Measurements from ENCODE around the gene ECEL1. TPM values are rescaled to one million over a fixed set of nuclear protein-coding genes. Genes with fewer than 3 reads are reported as not detected.
"Not testable (repeated sequence)": the region's sequence is repeated elsewhere in the genome, so short reads cannot be mapped to it uniquely, and the experiment has no call there.

ECEL1 gene
- total RNA-seq, 1 experiment from 2014 or later = not detected

DNA sequence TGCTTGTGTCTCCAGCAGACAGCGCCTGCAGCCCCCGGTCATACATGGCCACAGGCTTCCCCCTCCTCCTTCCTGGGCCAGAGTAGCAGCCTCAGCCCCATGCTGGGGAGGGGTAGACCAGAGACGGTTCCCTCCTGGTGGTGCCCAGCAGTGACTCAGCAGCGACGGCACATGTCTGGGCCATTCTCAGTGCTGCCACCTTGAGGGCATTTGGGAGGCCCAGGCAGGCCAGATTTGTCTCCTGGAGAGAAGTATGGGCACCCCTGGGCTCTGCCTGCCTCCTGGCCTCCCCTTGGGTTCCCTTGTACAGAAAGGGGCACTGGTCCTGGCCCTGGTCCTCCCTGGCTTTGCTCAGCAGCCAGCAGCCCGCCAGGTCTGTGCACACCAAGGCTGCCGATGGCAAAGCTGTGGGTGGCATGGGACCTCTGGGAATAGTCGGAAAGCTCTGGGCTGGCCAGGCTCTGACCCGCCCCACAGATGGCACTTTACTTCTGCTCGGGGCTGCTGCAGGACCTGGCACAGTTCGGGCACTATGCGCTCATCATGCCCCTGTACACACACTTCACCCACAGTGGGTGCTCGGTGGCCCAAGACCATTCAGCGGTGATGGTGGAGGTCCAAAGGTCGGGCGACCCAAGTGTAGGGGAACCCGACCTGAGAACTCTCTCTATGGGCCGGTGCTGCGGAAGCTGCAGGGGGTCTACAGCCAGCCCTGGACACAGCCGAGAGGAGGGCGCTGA lies 43.1 kb downstream of the ECEL1 start:
- DNase-seq = peak in 1 of 2 experiments; percentile 61
- intact Hi-C loops (cut with micrococcal nuclease; ENCODE audit: unreplicated experiment) = loop anchor here (5.0 kb wide), 3 partner anchors 302 to 642 kb away; partner anchors contain the start of gene NPPC
- Histone ChIP-seq H2AFZ (no peak overlapping the region), H3K36me3 (ENCODE audit: low read depth) (no peaks in the 10 kb centered on the region), H4K20me1 (ENCODE audit: insufficient read depth) (no peaks in the 10 kb centered on the region), H3K9me3 (ENCODE audit: insufficient read depth, low read depth) (no peaks in the 10 kb centered on the region), H3K27me3 (ENCODE audit: insufficient read depth, low read depth) (no peaks in the 10 kb centered on the region), H3K79me2 (ENCODE audit: low read depth) (no peaks in the 10 kb centered on the region), H3K4me3 (no peak overlapping the region), H3K9me2 (ENCODE audit: insufficient read depth) (no peaks in the 10 kb centered on the region), H3K4me2 (no peak overlapping the region), H3K4me1 (replicated peaks; ENCODE audit: insufficient read depth) (no peaks in the 10 kb centered on the region), H3K27ac (no peak overlapping the region), H3F3A (ENCODE audit: insufficient read depth, low read depth) (no peaks in the 10 kb centered on the region)
- BruUV-seq (replicated peaks) = no TSS peak
- ChIA-PET POLR2A (ENCODE audit: unreplicated experiment) (no interaction called here), CTCF (interaction anchor here (0.6 kb wide), 2 partner anchors 167 to 1272 kb away, joined by 3 read pairs; no protein-coding TSS in a partner anchor)
- no peak for TF ChIP-seq EZH2 (IDR thresholded peaks at IDR 0.05; ENCODE audit: low read depth)
- TF ChIP-seq, protein P1, sequence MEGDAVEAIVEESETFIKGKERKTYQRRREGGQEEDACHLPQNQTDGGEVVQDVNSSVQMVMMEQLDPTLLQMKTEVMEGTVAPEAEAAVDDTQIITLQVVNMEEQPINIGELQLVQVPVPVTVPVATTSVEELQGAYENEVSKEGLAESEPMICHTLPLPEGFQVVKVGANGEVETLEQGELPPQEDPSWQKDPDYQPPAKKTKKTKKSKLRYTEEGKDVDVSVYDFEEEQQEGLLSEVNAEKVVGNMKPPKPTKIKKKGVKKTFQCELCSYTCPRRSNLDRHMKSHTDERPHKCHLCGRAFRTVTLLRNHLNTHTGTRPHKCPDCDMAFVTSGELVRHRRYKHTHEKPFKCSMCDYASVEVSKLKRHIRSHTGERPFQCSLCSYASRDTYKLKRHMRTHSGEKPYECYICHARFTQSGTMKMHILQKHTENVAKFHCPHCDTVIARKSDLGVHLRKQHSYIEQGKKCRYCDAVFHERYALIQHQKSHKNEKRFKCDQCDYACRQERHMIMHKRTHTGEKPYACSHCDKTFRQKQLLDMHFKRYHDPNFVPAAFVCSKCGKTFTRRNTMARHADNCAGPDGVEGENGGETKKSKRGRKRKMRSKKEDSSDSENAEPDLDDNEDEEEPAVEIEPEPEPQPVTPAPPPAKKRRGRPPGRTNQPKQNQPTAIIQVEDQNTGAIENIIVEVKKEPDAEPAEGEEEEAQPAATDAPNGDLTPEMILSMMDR (conservative IDR thresholded peaks at IDR 0.05) = peak; percentile 66

GRCh38 chr2:232443669-232444408 lies 43.8 kb downstream of the ECEL1 start:
- intact Hi-C loops (cut with micrococcal nuclease; ENCODE audit: unreplicated experiment) = loop anchor here (5.0 kb wide), 3 partner anchors 302 to 642 kb away; partner anchors contain the start of gene NPPC
- CTCF ChIA-PET = interaction anchor here (0.6 kb wide), 2 partner anchors 167 to 1272 kb away, joined by 3 read pairs; no protein-coding TSS in a partner anchor
- H3K9me3 ChIP-seq (ENCODE audit: insufficient read depth, low read depth); H2AFZ ChIP-seq; H3F3A ChIP-seq (ENCODE audit: insufficient read depth, low read depth); H3K79me2 ChIP-seq (ENCODE audit: low read depth); H3K4me3 ChIP-seq; H3K36me3 ChIP-seq (ENCODE audit: low read depth); BruUV-seq (replicated peaks); H3K27me3 ChIP-seq (ENCODE audit: insufficient read depth, low read depth); H3K9me2 ChIP-seq (ENCODE audit: insufficient read depth); H4K20me1 ChIP-seq (ENCODE audit: insufficient read depth); DNase-seq; POLR2A ChIA-PET (ENCODE audit: unreplicated experiment); H3K4me1 ChIP-seq (replicated peaks; ENCODE audit: insufficient read depth); H3K4me2 ChIP-seq; H3K27ac ChIP-seq: not testable (repeated sequence)

DNA sequence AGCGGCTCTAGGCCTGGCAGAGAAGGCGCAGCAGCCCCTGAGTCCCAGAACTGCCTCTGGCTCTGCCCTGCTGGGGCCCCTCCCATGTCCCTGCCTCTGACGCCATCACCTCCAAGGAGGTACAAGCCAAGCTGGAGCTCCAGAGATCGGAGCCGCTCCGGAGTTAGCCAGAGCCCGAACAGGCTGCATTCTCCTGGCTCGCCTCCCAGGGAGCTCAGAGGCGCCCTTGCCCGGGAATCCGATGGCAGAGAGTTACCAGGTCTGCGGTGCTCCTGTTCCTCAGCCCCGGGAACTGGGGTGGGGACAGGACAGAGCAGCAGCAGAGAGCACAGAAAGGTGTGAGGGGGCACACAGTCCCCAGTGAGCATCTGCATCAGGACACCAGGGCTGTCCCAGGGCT lies 44.6 kb downstream of the ECEL1 start:
- H3K9me2 ChIP-seq (ENCODE audit: insufficient read depth); H2AFZ ChIP-seq; H3K36me3 ChIP-seq (ENCODE audit: low read depth); H3K4me1 ChIP-seq (replicated peaks; ENCODE audit: insufficient read depth); H4K20me1 ChIP-seq (ENCODE audit: insufficient read depth); H3K27ac ChIP-seq; POLR2A ChIA-PET (ENCODE audit: unreplicated experiment); CTCF ChIA-PET; BruUV-seq (replicated peaks); H3K4me2 ChIP-seq; H3F3A ChIP-seq (ENCODE audit: insufficient read depth, low read depth); DNase-seq; H3K79me2 ChIP-seq (ENCODE audit: low read depth); H3K27me3 ChIP-seq (ENCODE audit: insufficient read depth, low read depth); H3K9me3 ChIP-seq (ENCODE audit: insufficient read depth, low read depth); H3K4me3 ChIP-seq: not testable (repeated sequence)
- intact Hi-C loops (cut with micrococcal nuclease; ENCODE audit: unreplicated experiment) = loop anchor here (5.0 kb wide), 3 partner anchors 301 to 641 kb away; partner anchors contain the start of gene NPPC

- H3K9me3 ChIP-seq (ENCODE audit: insufficient read depth, low read depth); BruUV-seq (replicated peaks); H3K27me3 ChIP-seq (ENCODE audit: insufficient read depth, low read depth); DNase-seq; H3K4me3 ChIP-seq; CTCF ChIA-PET; H3K9me2 ChIP-seq (ENCODE audit: insufficient read depth); H3K79me2 ChIP-seq (ENCODE audit: low read depth); H3K4me1 ChIP-seq (replicated peaks; ENCODE audit: insufficient read depth); POLR2A ChIA-PET (ENCODE audit: unreplicated experiment); H3K36me3 ChIP-seq (ENCODE audit: low read depth); H3F3A ChIP-seq (ENCODE audit: insufficient read depth, low read depth); H3K27ac ChIP-seq; H4K20me1 ChIP-seq (ENCODE audit: insufficient read depth); H3K4me2 ChIP-seq; H2AFZ ChIP-seq: not testable (repeated sequence)
- intact Hi-C loops (cut with micrococcal nuclease; ENCODE audit: unreplicated experiment) = loop anchor here (5.0 kb wide), 3 partner anchors 300 to 640 kb away; partner anchors contain the start of gene NPPC
These were observed 45.2 kb downstream of the ECEL1 start for GRCh38 chr2:232442431-232442830.

DNA sequence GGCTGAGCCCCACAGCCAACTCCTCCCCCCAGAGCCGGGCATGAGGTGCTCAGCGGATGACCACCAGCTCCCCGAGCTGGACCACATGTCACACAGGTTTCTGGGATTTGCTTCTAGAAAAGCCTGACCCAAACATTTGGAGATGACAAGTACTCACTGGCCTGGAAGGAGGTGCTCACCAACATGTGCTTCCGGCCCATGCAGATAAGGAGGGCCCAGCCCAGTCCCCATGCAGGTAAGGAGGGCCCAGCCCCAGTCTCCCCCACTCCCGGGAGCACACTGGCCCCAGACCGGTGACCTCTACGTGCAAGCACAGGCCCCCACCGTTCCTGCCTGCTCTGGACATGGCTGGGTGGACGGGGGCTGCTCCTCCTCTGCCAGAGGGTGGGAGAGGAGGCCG lies 45.7 kb downstream of the ECEL1 start:
- H2AFZ ChIP-seq; H4K20me1 ChIP-seq (ENCODE audit: insufficient read depth); H3K27ac ChIP-seq; H3K27me3 ChIP-seq (ENCODE audit: insufficient read depth, low read depth); H3K9me3 ChIP-seq (ENCODE audit: insufficient read depth, low read depth); H3K79me2 ChIP-seq (ENCODE audit: low read depth); H3K4me3 ChIP-seq; H3F3A ChIP-seq (ENCODE audit: insufficient read depth, low read depth); H3K4me1 ChIP-seq (replicated peaks; ENCODE audit: insufficient read depth); H3K36me3 ChIP-seq (ENCODE audit: low read depth); BruUV-seq (replicated peaks); H3K9me2 ChIP-seq (ENCODE audit: insufficient read depth); POLR2A ChIA-PET (ENCODE audit: unreplicated experiment); CTCF ChIA-PET; DNase-seq; H3K4me2 ChIP-seq: not testable (repeated sequence)
- intact Hi-C loops (cut with micrococcal nuclease; ENCODE audit: unreplicated experiment) = loop anchor here (5.0 kb wide), 3 partner anchors 300 to 640 kb away; partner anchors contain the start of gene NPPC

Measured in PC-9 (cell line).